CD4-positive, alpha-beta T cell treated with Interleukin-4 for 1 hour (primary cell): ENCODE measurements around the gene PTPRU.

Source experiments
- DNase-seq, 2 donors: peaks; one replicate each; pipeline ENCODE4 v3.0.0-alpha.2; 2020 to 2022

Gene PTPRU

GRCh38 chr1:29235955-29236711, at the start of gene PTPRU:
Gene PTPRU, plus strand, starts transcription at chr1:29236522. Its CDS starts 123 bp downstream, at chr1:29236645.
- DNase-seq: peak; percentile 74 to 78

GRCh38 chr1:29186707-29187106, 49.6 kb upstream of the PTPRU start:
- no peak for DNase-seq

- DNase-seq: no peak
Observed at GRCh38 chr1:29190718-29191117, 45.6 kb upstream of the PTPRU start.

GRCh38 chr1:29193879-29194455, 42.4 kb upstream of the PTPRU start:
- DNase-seq: no peak

- DNase-seq: no peak
Observed at GRCh38 chr1:29195881-29196291, 40.4 kb upstream of the PTPRU start.

GRCh38 chr1:29196863-29197589, 39.3 kb upstream of the PTPRU start:
- no peak for DNase-seq

- DNase-seq: peak; percentile 39 to 50
Observed at GRCh38 chr1:29197590-29197924, 38.8 kb upstream of the PTPRU start.

- DNase-seq: no peak
Observed at GRCh38 chr1:29197993-29198392, 38.3 kb upstream of the PTPRU start.

- DNase-seq: no peak
Observed at GRCh38 chr1:29200906-29201594, 35.3 kb upstream of the PTPRU start.

- DNase-seq: no peak
Observed at GRCh38 chr1:29201595-29202051, 34.7 kb upstream of the PTPRU start.

- DNase-seq: no peak
Observed at GRCh38 chr1:29202053-29202452, 34.3 kb upstream of the PTPRU start.

- peak; percentile 83 to 84 for DNase-seq
Observed at GRCh38 chr1:29202584-29203340, 33.6 kb upstream of the PTPRU start.

- DNase-seq: no peak
Observed at GRCh38 chr1:29208442-29208841, 27.9 kb upstream of the PTPRU start.

GRCh38 chr1:29209173-29209572, 27.1 kb upstream of the PTPRU start:
- no peak for DNase-seq

- no peak for DNase-seq
Observed at GRCh38 chr1:29210278-29211085, 25.8 kb upstream of the PTPRU start.

GRCh38 chr1:29211086-29212030, 25.0 kb upstream of the PTPRU start:
- DNase-seq: no peak

- no peak for DNase-seq
Observed at GRCh38 chr1:29213055-29213454, 23.3 kb upstream of the PTPRU start.

GRCh38 chr1:29217633-29218032, 18.7 kb upstream of the PTPRU start:
- DNase-seq: no peak

GRCh38 chr1:29218223-29218622, 18.1 kb upstream of the PTPRU start:
- no peak for DNase-seq

GRCh38 chr1:29221296-29221695, 15.0 kb upstream of the PTPRU start:
- no peak for DNase-seq
